K562 (cell line): ENCODE measurements around the gene C4orf50. TPM values are rescaled to one million over a fixed set of nuclear protein-coding genes. Genes with fewer than 3 reads are reported as not detected.
"Not testable (repeated sequence)": the region's sequence is repeated elsewhere in the genome, so short reads cannot be mapped to it uniquely, and the experiment has no call there.

Experiments used
- ATAC-seq: fragments of 200-7000 bp; cut with Tn5 transposase; 3 replicates; pipeline ENCODE4 v1.9.1; 2020; ENCODE audit warnings: moderate library complexity
- BruUV-seq: library from RNA; stranded (reverse); fragments of 400-500 nt; replicated peaks from 2 replicates; lab custom pipeline; 2021; lab: Mats Ljungman, UMichigan
- CTCF ChIA-PET: fragments of 300-600 bp; formaldehyde crosslinking; extraction: SDS; loops from one replicate; lab custom pipeline; 2021; ENCODE audit warnings: low intra/inter-chr PET ratio; lab: Yijun Ruan, JAX
- POLR2A ChIA-PET: fragments of 300-600, 350-650 bp; sonication (Branson Sonifier 250); formaldehyde crosslinking; extraction: SDS; loops from one replicate; lab custom pipeline; 2021; ENCODE audit warnings: antibody characterized with exemption, inconsistent platforms; lab: Yijun Ruan, JAX
- DNase-seq, 4 experiments: peaks; one replicate each; pipeline versions ENCODE4 v3.0.0 to v3.0.0-alpha.2; 2011 to 2018; ENCODE audit warnings: low spot score in 3 of 4, mixed read lengths in 3 of 4; ENCODE audit errors: extremely low read depth in 1 of 4
- FAIRE-seq: peaks from 2 replicates; lab custom pipeline; 2011; peaks lifted over from hg19 to GRCh38; lab: Jason Lieb, UNC
- H2AFZ ChIP-seq: 2 replicates; pipeline ENCODE4 v1.6.0; 2011; ENCODE audit warnings: low read depth, low read length, control low read depth, inconsistent platforms
- H3K27ac ChIP-seq: fragments of 200-600 bp; 3 replicates; pipeline ENCODE4 v1.8.0; 2011; ENCODE audit warnings: low read depth, mild to moderate bottlenecking, control low read depth, inconsistent platforms, low read length, moderate library complexity, mixed read lengths; ENCODE audit errors: extremely low read depth
- H3K27me3 ChIP-seq, 2 experiments: fragments of 300-600 bp in 1 of 2; 2 replicates in 1 of 2; 3 replicates in 1 of 2; pipeline versions ENCODE4 v1.6.0 to v1.8.0; 2011; ENCODE audit warnings: inconsistent platforms in 2 of 2, low read length in 2 of 2, mild to moderate bottlenecking in 1 of 2, mixed read lengths in 1 of 2, moderate library complexity in 1 of 2; ENCODE audit not compliant: control insufficient read depth in 2 of 2, insufficient read depth in 2 of 2
- H3K36me3 ChIP-seq: fragments of 300-600 bp; 3 replicates; pipeline ENCODE4 v1.8.0; 2011; ENCODE audit warnings: mild to moderate bottlenecking, low read length, inconsistent platforms; ENCODE audit not compliant: control insufficient read depth, insufficient read depth
- H3K4me1 ChIP-seq, 2 experiments: fragments of 200-600 bp in 1 of 2; replicated peaks in 1 of 2; 2 replicates in 1 of 2; 3 replicates in 1 of 2; pipeline versions ENCODE4 v1.5.1 to v1.8.0; 2011; ENCODE audit warnings: inconsistent platforms in 2 of 2, low read length in 2 of 2, mild to moderate bottlenecking in 1 of 2, mixed read lengths in 1 of 2, moderate library complexity in 1 of 2; ENCODE audit not compliant: control insufficient read depth in 2 of 2, insufficient read depth in 2 of 2
- H3K4me2 ChIP-seq: 2 replicates; pipeline ENCODE4 v1.6.1; 2011; ENCODE audit warnings: low read length, control low read depth, inconsistent platforms, mixed read lengths; ENCODE audit not compliant: insufficient read depth
- H3K4me3 ChIP-seq: fragments of 200-600 bp; sonication (generic), shearing (Covaris generic); 2 replicates; pipeline ENCODE4 v1.5.1; 2016; ENCODE audit warnings: control low read depth, inconsistent platforms
- H3K79me2 ChIP-seq: fragments of 200-600 bp; 3 replicates; pipeline ENCODE4 v1.8.0; 2011; ENCODE audit warnings: low read length, inconsistent platforms; ENCODE audit not compliant: control insufficient read depth, insufficient read depth
- H3K9ac ChIP-seq, 2 experiments: 2 replicates each; pipeline versions ENCODE4 v1.6.0 to v1.6.1; 2011; ENCODE audit warnings: low read depth in 2 of 2, low read length in 2 of 2, control low read depth in 1 of 2, inconsistent platforms in 1 of 2, mild to moderate bottlenecking in 1 of 2, mixed read lengths in 1 of 2; ENCODE audit not compliant: insufficient read depth in 1 of 2
- H3K9me1 ChIP-seq: one replicate; pipeline ENCODE4 v1.6.0; 2011; ENCODE audit warnings: inconsistent platforms, mild to moderate bottlenecking, low read length, moderate library complexity; ENCODE audit not compliant: control insufficient read depth, insufficient read depth
- H3K9me3 ChIP-seq: replicated peaks from 2 replicates; pipeline ENCODE4 v1.5.1; 2011; ENCODE audit warnings: low read depth, low read length, inconsistent platforms; ENCODE audit not compliant: control insufficient read depth, insufficient read depth
- H4K20me1 ChIP-seq: replicated peaks from 2 replicates; pipeline ENCODE4 v1.6.1; 2011; ENCODE audit warnings: low read length, inconsistent platforms, mixed read lengths; ENCODE audit not compliant: control insufficient read depth, insufficient read depth
- HNRNPH1 ChIP-seq: fragments of 200-400 bp; formaldehyde crosslinking; optimal IDR thresholded peaks from 2 replicates; pipeline ENCODE3; 2017; ENCODE audit warnings: low read depth, mild to moderate bottlenecking, low read length, moderate library complexity
- ZFP36 ChIP-seq: fragments of 150-350 bp; IDR thresholded peaks from 2 replicates; pipeline ENCODE4 v1.6.1; 2018; ENCODE audit warnings: low read length, low read depth; ENCODE audit not compliant: partially characterized antibody
- WGBS: fragments of 100-300 bp; shearing (Covaris generic); methylation state at CpG from one replicate; pipeline ENCODE4 v1.1.6; 2016; ENCODE audit warnings: low coverage, mixed read lengths; ENCODE audit not compliant: insufficient coverage; ENCODE audit errors: missing lambda C conversion rate; 5-methylcytosine and 5-hydroxymethylcytosine counted together
- in situ Hi-C: fragments of 300-500 bp; cut with MboI; formaldehyde crosslinking; loops from 4 replicates; pipeline ENCODE4 v1.15.0; 2018; ENCODE audit warnings: inconsistent platforms, mixed read lengths
- intact Hi-C: fragments of 100-400 bp; cut with micrococcal nuclease; formaldehyde crosslinking; loops from 2 replicates; pipeline ENCODE4 v1.14.2; 2022
- polyA plus RNA-seq, 8 experiments: library from polyadenylated mRNA; depleted of rRNA in 4 of 8; stranded (reverse) in 5 of 8; unstranded in 3 of 8; fragments of >200 nt; fragmentation: Nextera tagmentation in 2 of 8; fragmentation: Illumina TruSeq in 1 of 8; extraction: Ambion mirVana in 2 of 8; extraction: Trizol in 1 of 8; gene quantifications; 2 replicates each; pipeline versions ENCODE4 v1.2.1 to v1.2.3, GENCODE V29; 2011 to 2014; ENCODE audit warnings: inconsistent platforms in 1 of 8, missing spikeins in 1 of 8
- total RNA-seq, 7 experiments: library from RNA; depleted of rRNA in 6 of 7; stranded (reverse); fragments of >200 nt in 6 of 7; fragmentation: Illumina TruSeq in 2 of 7; extraction: Trizol in 2 of 7; gene quantifications; 2 replicates each; pipeline versions ENCODE4 v1.2.1 to v1.2.3, GENCODE V29; 2011 to 2021; ENCODE audit warnings: low replicate concordance in 1 of 7

The C4orf50 gene
- total and polyA plus RNA-seq, 9 of the 15 experiments (the other 6 are each of a cell fraction or from before 2014, with no cell fraction given) = not detected

GRCh38 chr4:5993876-5994811 lies 24.1 kb downstream of the C4orf50 start:
- Histone ChIP-seq H3K9me1 (no peaks in the 10 kb centered on the region), H3K4me2 (no peak overlapping the region), H3K4me1 (no peaks in the 10 kb centered on the region), H3K9ac (no peak overlapping the region), H3K9me3 (no peaks in the 10 kb centered on the region), H3K79me2 (no peaks in the 10 kb centered on the region), H3K36me3 (no peaks in the 10 kb centered on the region), H2AFZ (no peak overlapping the region), H3K27ac (no peak overlapping the region), H3K27me3 (peaks cover 0 to 10% of the 10 kb centered on the region in 2 experiments; a peak in 2 of 5 replicates), H3K4me3 (no peak overlapping the region), H4K20me1 (no peaks in the 10 kb centered on the region; the same call in 1 of the 2 replicates)
- in situ Hi-C loops = no loop called here
- no peak for ATAC-seq
- intact Hi-C loops = no loop called here
- under 1% methylated on average over 23 of the region's 23 CpGs for WGBS
- FAIRE-seq = no peak
- TF ChIP-seq HNRNPH1 = no peak
- TF ChIP-seq ZFP36 = peak; percentile 17
- BruUV-seq = no TSS peak
- no peak for DNase-seq
- POLR2A ChIA-PET = no interaction called here
- CTCF ChIA-PET = no interaction called here

- H3K36me3 ChIP-seq, H3K9me1 ChIP-seq, DNase-seq, H4K20me1 ChIP-seq, in situ Hi-C loops, H2AFZ ChIP-seq, FAIRE-seq, CTCF ChIA-PET, H3K9me3 ChIP-seq, H3K9ac ChIP-seq, BruUV-seq, intact Hi-C loops, ATAC-seq, H3K4me1 ChIP-seq, H3K27ac ChIP-seq, H3K4me2 ChIP-seq, H3K79me2 ChIP-seq, H3K4me3 ChIP-seq: not testable (repeated sequence)
- WGBS = 0% methylated on average over 9 of the region's 9 CpGs
- POLR2A ChIA-PET = interaction anchor here (0.6 to 1.0 kb wide), 2 partner anchors 10 to 77 kb away, joined by 3 read pairs; no protein-coding TSS in a partner anchor
- H3K27me3 ChIP-seq = peaks cover 0 to 10% of the 10 kb centered on the region in 2 experiments; a peak in 2 of 5 replicates
Measured at GRCh38 chr4:5993346-5993745, 24.9 kb downstream of the C4orf50 start.
